Measurements from ENCODE around the gene NKX3-2. TPM values are rescaled to one million over a fixed set of nuclear protein-coding genes. Genes with fewer than 3 reads are reported as not detected.

Gene NKX3-2
- total RNA-seq, 1 donor from 2014 or later: 6.0 TPM

GRCh38 chr4:13548059-13548983 is 4.0 kb upstream of the NKX3-2 start:
- H3K27me3 Mint-ChIP-seq: peaks cover 75% of the 10 kb centered on the region
- H3K9me3 Mint-ChIP-seq: no peaks in the 10 kb centered on the region
- TF ChIP-seq CTCF (conservative IDR thresholded peaks at IDR 0.05): no peak
- peak overlapping the region; percentile 70 for H3K27ac Mint-ChIP-seq
- no peak for DNase-seq (ENCODE audit: extremely low spot score, unreplicated experiment)
- peak overlapping the region; percentile 88 for H3K4me3 Mint-ChIP-seq
- H3K4me1 Mint-ChIP-seq (ENCODE audit: unreplicated experiment): peaks cover 25% of the 10 kb centered on the region
- H3K36me3 Mint-ChIP-seq: no peaks in the 10 kb centered on the region

DNA sequence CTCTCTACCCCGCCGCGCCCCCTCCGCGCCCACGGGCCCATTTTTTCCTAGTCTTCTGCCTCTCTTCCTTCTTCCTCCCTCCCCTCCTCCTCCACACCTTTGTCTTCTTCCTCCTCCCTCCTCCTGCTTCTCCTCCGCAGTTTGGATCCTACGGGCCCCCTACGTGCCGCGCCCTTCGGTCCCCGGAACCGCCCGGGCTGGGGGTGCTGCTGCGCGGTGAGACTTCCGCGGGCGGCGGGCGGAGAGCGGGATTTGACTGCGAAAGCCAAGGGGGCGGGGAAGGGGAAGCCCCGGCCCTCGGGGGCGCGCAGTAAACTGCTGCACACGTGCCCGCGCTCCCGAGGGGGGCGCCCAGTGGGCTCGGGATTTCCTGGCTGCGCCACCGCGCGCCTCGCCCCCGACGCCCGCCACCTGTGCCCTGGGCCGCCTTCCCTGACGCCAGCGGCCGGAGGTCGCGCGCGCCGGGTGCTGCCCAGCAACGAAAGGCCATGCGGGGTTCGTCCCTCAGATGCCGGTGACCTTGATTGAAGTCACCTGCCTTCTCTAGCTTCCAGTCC is 3.3 kb upstream of the NKX3-2 start:
- TF ChIP-seq CTCF (conservative IDR thresholded peaks at IDR 0.05): no peak
- DNase-seq (ENCODE audit: extremely low spot score, unreplicated experiment): no peak
- H3K36me3 Mint-ChIP-seq: no peaks in the 10 kb centered on the region
- peaks cover 76% of the 10 kb centered on the region for H3K27me3 Mint-ChIP-seq
- H3K27ac Mint-ChIP-seq: no peak overlapping the region
- peaks cover 25% of the 10 kb centered on the region for H3K4me1 Mint-ChIP-seq (ENCODE audit: unreplicated experiment)
- H3K4me3 Mint-ChIP-seq: peak overlapping the region; percentile 71
- no peaks in the 10 kb centered on the region for H3K9me3 Mint-ChIP-seq

DNA sequence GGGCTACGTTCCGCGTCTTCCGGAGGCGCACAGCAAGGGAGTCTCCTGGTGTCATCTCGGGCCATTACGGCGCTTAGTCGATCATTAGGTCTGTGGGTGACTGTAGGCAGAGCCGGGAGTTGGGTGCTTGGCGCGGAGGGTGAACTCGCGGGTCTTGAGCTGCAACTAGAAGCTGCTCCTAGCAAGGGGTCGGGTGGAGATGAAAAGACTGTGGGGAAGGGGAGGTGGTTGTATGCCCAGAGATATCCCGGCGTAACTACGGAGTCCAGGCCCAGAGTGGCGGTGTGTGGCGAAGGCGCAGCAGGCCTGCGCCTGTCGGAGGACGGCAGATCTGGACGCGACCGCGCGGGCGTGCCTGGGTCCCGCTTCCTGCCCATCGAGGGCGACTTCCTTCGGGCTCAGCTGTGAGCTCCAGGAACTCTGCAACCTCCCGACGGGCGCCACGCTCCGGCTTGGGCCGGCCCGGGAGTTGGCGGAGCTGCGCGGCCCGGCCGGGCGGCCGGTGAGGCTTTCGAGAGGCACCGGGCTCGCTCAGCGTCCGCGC is 2.7 kb upstream of the NKX3-2 start:
- Mint-ChIP-seq H3K27ac (peak overlapping the region; percentile 44), H3K4me1 (ENCODE audit: unreplicated experiment) (peaks cover 25% of the 10 kb centered on the region), H3K36me3 (no peaks in the 10 kb centered on the region), H3K9me3 (no peaks in the 10 kb centered on the region), H3K4me3 (peak overlapping the region; percentile 90), H3K27me3 (peaks cover 74% of the 10 kb centered on the region)
- TF ChIP-seq CTCF (conservative IDR thresholded peaks at IDR 0.05): no peak
- DNase-seq (ENCODE audit: extremely low spot score, unreplicated experiment): no peak

GRCh38 chr4:13546142-13546940 is 2.0 kb upstream of the NKX3-2 start:
- Mint-ChIP-seq H3K27me3 (peaks cover 74% of the 10 kb centered on the region), H3K36me3 (no peaks in the 10 kb centered on the region), H3K9me3 (no peaks in the 10 kb centered on the region), H3K4me3 (peak overlapping the region; percentile 90), H3K27ac (peak overlapping the region; percentile 44), H3K4me1 (ENCODE audit: unreplicated experiment) (peaks cover 25% of the 10 kb centered on the region)
- DNase-seq (ENCODE audit: extremely low spot score, unreplicated experiment): no peak
- TF ChIP-seq CTCF (conservative IDR thresholded peaks at IDR 0.05): no peak

- no peak for DNase-seq (ENCODE audit: extremely low spot score, unreplicated experiment)
- peaks cover 25% of the 10 kb centered on the region for H3K4me1 Mint-ChIP-seq (ENCODE audit: unreplicated experiment)
- peaks cover 74% of the 10 kb centered on the region for H3K27me3 Mint-ChIP-seq
- peak overlapping the region; percentile 96 for H3K4me3 Mint-ChIP-seq
- H3K27ac Mint-ChIP-seq: peak overlapping the region; percentile 85
- no peak for TF ChIP-seq CTCF (conservative IDR thresholded peaks at IDR 0.05)
- H3K9me3 Mint-ChIP-seq: no peaks in the 10 kb centered on the region
- no peaks in the 10 kb centered on the region for H3K36me3 Mint-ChIP-seq
Measured at GRCh38 chr4:13545394-13545808, 1.1 kb upstream of the NKX3-2 start.
